Hepatocyte (in vitro differentiated cells): ENCODE results near the gene FADS6. TPM values are rescaled to one million over a fixed set of nuclear protein-coding genes. Genes with fewer than 3 reads are reported as not detected.

Experiments used
- DNase-seq: peaks from one replicate; pipeline ENCODE4 v3.0.0-alpha.2; 2016; ENCODE audit warnings: low spot score
- H2AFZ ChIP-seq: fragments of 200-600 bp; sonication (generic); 2 replicates; pipeline ENCODE4 v1.6.0; 2016; ENCODE audit warnings: antibody characterized with exemption, mild to moderate bottlenecking
- H3K27ac ChIP-seq: fragments of 200-600 bp; sonication (generic); 2 replicates; pipeline ENCODE4 v1.5.1; 2016; ENCODE audit warnings: mild to moderate bottlenecking
- H3K27me3 ChIP-seq: fragments of 200-600 bp; sonication (generic); 2 replicates; pipeline ENCODE4 v1.6.1; 2016
- H3K36me3 ChIP-seq: fragments of 200-600 bp; sonication (generic); replicated peaks from 2 replicates; pipeline ENCODE4 v1.5.1; 2016; ENCODE audit warnings: low read depth; ENCODE audit not compliant: insufficient read depth
- H3K4me1 ChIP-seq: fragments of 200-600 bp; sonication (generic); 2 replicates; pipeline ENCODE4 v1.5.1; 2016; ENCODE audit warnings: mild to moderate bottlenecking, moderate library complexity; ENCODE audit not compliant: insufficient read depth
- H3K4me2 ChIP-seq: fragments of 200-600 bp; sonication (generic); 2 replicates; pipeline ENCODE4 v1.6.0; 2016
- H3K4me3 ChIP-seq: fragments of 200-600 bp; sonication (generic); 2 replicates; pipeline ENCODE4 v1.5.1; 2016; ENCODE audit warnings: mild to moderate bottlenecking
- H3K79me2 ChIP-seq: fragments of 200-600 bp; sonication (generic); 2 replicates; pipeline ENCODE4 v1.6.0; 2017; ENCODE audit warnings: mild to moderate bottlenecking
- H3K9me2 ChIP-seq: fragments of 200-600 bp; sonication (generic); replicated peaks from 2 replicates; pipeline ENCODE4 v1.6.0; 2017; ENCODE audit warnings: mild to moderate bottlenecking; ENCODE audit not compliant: insufficient read depth
- H3K9me3 ChIP-seq: fragments of 200-600 bp; sonication (generic); 2 replicates; pipeline ENCODE4 v1.5.1; 2016; ENCODE audit warnings: low read depth, mild to moderate bottlenecking
- H4K20me1 ChIP-seq: fragments of 200-600 bp; sonication (generic); 2 replicates; pipeline ENCODE4 v1.6.0; 2016; ENCODE audit warnings: mild to moderate bottlenecking; ENCODE audit not compliant: insufficient read depth, poor library complexity, severe bottlenecking
- CTCF ChIP-seq: fragments of 200-600 bp; sonication (generic); IDR thresholded peaks from 2 replicates; pipeline ENCODE4 v1.5.1; 2016; ENCODE audit warnings: antibody characterized with exemption, mild to moderate bottlenecking; ENCODE audit not compliant: poor library complexity
- EZH2 ChIP-seq: fragments of 200-600 bp; sonication (generic); IDR thresholded peaks from 2 replicates; pipeline ENCODE4 v1.6.1; 2016; ENCODE audit warnings: antibody characterized with exemption, mild to moderate bottlenecking, borderline replicate concordance
- EZH2phosphoT487 ChIP-seq: fragments of 200-600 bp; sonication (generic); IDR thresholded peaks from one replicate; pipeline ENCODE4 v1.6.1; 2018; ENCODE audit warnings: antibody characterized with exemption, mild to moderate bottlenecking, low read depth, moderate library complexity; ENCODE audit not compliant: unreplicated experiment, severe bottlenecking
- WGBS: methylation state at CpG from one replicate; pipeline ENCODE4 v1.1.6; 2016; ENCODE audit warnings: low lambda C conversion rate; ENCODE audit errors: missing lambda C conversion rate; 5-methylcytosine and 5-hydroxymethylcytosine counted together
- polyA plus RNA-seq: library from polyadenylated mRNA; unstranded; fragments of >200 nt; fragmentation: Nextera tagmentation; extraction: Ambion mirVana; gene quantifications from 2 replicates; pipeline ENCODE4 v1.2.1, GENCODE V29; 2016
- total RNA-seq: library from RNA; depleted of rRNA; stranded (reverse); fragments of >200 nt; gene quantifications from 2 replicates; pipeline ENCODE4 v1.2.3, GENCODE V29; 2014

Gene FADS6
- total and polyA plus RNA-seq, 2 experiments from 2014 or later = 4.2 to 4.3 TPM

GRCh38 chr17:74857191-74857590 lies 36.2 kb downstream of the FADS6 start:
- no peaks in the 10 kb centered on the region for H3K9me3 ChIP-seq
- 78% methylated on average over 4 of the region's 4 CpGs for WGBS
- TF ChIP-seq CTCF = no peak
- TF ChIP-seq EZH2phosphoT487 = no peak
- TF ChIP-seq EZH2 = no peak
- H3K4me1 ChIP-seq = peaks cover 19% of the 10 kb centered on the region
- DNase-seq = no peak
- H3K36me3 ChIP-seq = no peaks in the 10 kb centered on the region
- no peaks in the 10 kb centered on the region for H3K79me2 ChIP-seq
- H3K4me3 ChIP-seq = no peak overlapping the region
- H3K27me3 ChIP-seq = peaks cover 84% of the 10 kb centered on the region
- H3K4me2 ChIP-seq = no peak overlapping the region
- H2AFZ ChIP-seq = no peak overlapping the region
- H3K27ac ChIP-seq = no peak overlapping the region
- H3K9me2 ChIP-seq = no peaks in the 10 kb centered on the region
- no peaks in the 10 kb centered on the region for H4K20me1 ChIP-seq

- 84% methylated on average over 7 of the region's 7 CpGs for WGBS
Observed at GRCh38 chr17:74856112-74856511, 37.3 kb downstream of the FADS6 start.

GRCh38 chr17:74855323-74855722 lies 38.1 kb downstream of the FADS6 start:
- Histone ChIP-seq H4K20me1 (no peaks in the 10 kb centered on the region), H3K4me2 (no peak overlapping the region), H3K4me1 (peaks cover 4% of the 10 kb centered on the region), H3K36me3 (no peaks in the 10 kb centered on the region), H3K27me3 (peaks cover 84% of the 10 kb centered on the region), H2AFZ (no peak overlapping the region), H3K9me2 (no peaks in the 10 kb centered on the region), H3K4me3 (no peak overlapping the region), H3K9me3 (no peaks in the 10 kb centered on the region), H3K79me2 (no peaks in the 10 kb centered on the region), H3K27ac (no peak overlapping the region)
- DNase-seq = no peak
- WGBS = 88% methylated on average over 4 of the region's 4 CpGs
- TF ChIP-seq EZH2phosphoT487 = no peak
- no peak for TF ChIP-seq CTCF
- no peak for TF ChIP-seq EZH2

More at GRCh38 chr17:74856112-74856511, 37.3 kb downstream of the FADS6 start:
- Histone ChIP-seq H3K9me3 (no peaks in the 10 kb centered on the region), H3K36me3 (no peaks in the 10 kb centered on the region), H4K20me1 (no peaks in the 10 kb centered on the region), H3K9me2 (no peaks in the 10 kb centered on the region), H3K4me2 (no peak overlapping the region), H3K27me3 (peaks cover 88% of the 10 kb centered on the region), H3K79me2 (no peaks in the 10 kb centered on the region), H3K27ac (no peak overlapping the region), H3K4me1 (peaks cover 11% of the 10 kb centered on the region), H2AFZ (no peak overlapping the region), H3K4me3 (no peak overlapping the region)
- DNase-seq = no peak
- TF ChIP-seq EZH2 = no peak
- TF ChIP-seq EZH2phosphoT487 = no peak
- TF ChIP-seq CTCF = no peak

- WGBS = 92% methylated on average over 11 of the region's 17 CpGs
- Histone ChIP-seq H3K4me3 (no peak overlapping the region), H3K36me3 (no peaks in the 10 kb centered on the region), H3K27ac (no peak overlapping the region), H3K79me2 (no peaks in the 10 kb centered on the region), H4K20me1 (no peaks in the 10 kb centered on the region), H3K9me2 (no peaks in the 10 kb centered on the region), H3K27me3 (peaks cover 79% of the 10 kb centered on the region), H3K4me1 (peaks cover 4% of the 10 kb centered on the region), H2AFZ (no peak overlapping the region), H3K9me3 (no peaks in the 10 kb centered on the region), H3K4me2 (no peak overlapping the region)
- TF ChIP-seq EZH2 = no peak
- TF ChIP-seq EZH2phosphoT487 = no peak
- no peak for DNase-seq
Observed at GRCh38 chr17:74854792-74855191, 38.6 kb downstream of the FADS6 start.
